B cell (primary cell): Measurements from ENCODE around the gene DNAH2. TPM values are rescaled to one million over a fixed set of nuclear protein-coding genes. Genes with fewer than 3 reads are reported as not detected.
A peak's percentile ranks its signal among the peaks of the same experiment; 100 is the strongest.

Experiments used
- ATAC-seq: fragments of 200-7000 bp; cut with Tn5 transposase; one replicate; pipeline ENCODE4 v1.10.0; 2021; ENCODE audit warnings: low read depth, mild to moderate bottlenecking, moderate number of reproducible peaks, moderate library complexity
- CTCF ChIA-PET: fragments of 350-600 bp; sonication (Branson Sonifier 250); formaldehyde crosslinking; loops from one replicate; lab custom pipeline; 2021; ENCODE audit warnings: antibody characterized with exemption, inconsistent platforms; lab: Charles Lee
- POLR2A ChIA-PET: fragments of 350-600 bp; sonication (Branson Sonifier 250); formaldehyde crosslinking; loops from one replicate; lab custom pipeline; 2021; ENCODE audit warnings: antibody characterized with exemption; lab: Charles Lee
- DNase-seq: peaks from one replicate; pipeline ENCODE4 v3.0.0; 2013
- H2AFZ ChIP-seq: 2 replicates; pipeline ENCODE4 v1.6.1; 2012; ENCODE audit warnings: mild to moderate bottlenecking, low read depth, low read length; ENCODE audit not compliant: insufficient read depth, poor library complexity, severe bottlenecking
- H3K27ac ChIP-seq, 2 donors: 1 replicate in 1 of 2; 2 replicates in 1 of 2; pipeline ENCODE4 v1.5.1; 2012 to 2013; ENCODE audit warnings: low read length in 2 of 2, mild to moderate bottlenecking in 2 of 2, moderate library complexity in 1 of 2
- H3K27me3 ChIP-seq, 4 experiments: fragments of 200-600 bp in 1 of 4; sonication (generic) in 1 of 4; replicated peaks in 1 of 4; 1 replicate in 2 of 4; 2 replicates in 2 of 4; pipeline versions ENCODE4 v1.6.1 to v1.7.0; 2013 to 2016; ENCODE audit warnings: low read length in 3 of 4, mild to moderate bottlenecking in 2 of 4, mixed read lengths in 1 of 4, moderate library complexity in 1 of 4; ENCODE audit not compliant: insufficient read depth in 4 of 4, control insufficient read depth in 3 of 4; ENCODE audit errors: control extremely low read depth in 1 of 4
- H3K36me3 ChIP-seq, 2 experiments: replicated peaks in 1 of 2; 1 replicate in 1 of 2; 2 replicates in 1 of 2; pipeline versions ENCODE4 v1.6.1 to v1.7.1; 2013; ENCODE audit warnings: low read length in 1 of 2; ENCODE audit not compliant: insufficient read depth in 2 of 2, control insufficient read depth in 1 of 2; ENCODE audit errors: control extremely low read depth in 1 of 2, extremely low read depth in 1 of 2
- H3K4me1 ChIP-seq, 2 donors: fragments of 200-600 bp in 1 of 2; sonication (generic) in 1 of 2; 1 replicate in 1 of 2; 2 replicates in 1 of 2; pipeline versions ENCODE4 v1.5.1 to v1.6.1; 2013 to 2017; ENCODE audit warnings: low read length in 2 of 2; ENCODE audit not compliant: control insufficient read depth in 2 of 2, insufficient read depth in 2 of 2
- H3K4me2 ChIP-seq: replicated peaks from 2 replicates; pipeline ENCODE3; 2012; ENCODE audit warnings: mild to moderate bottlenecking, low read depth, low read length; ENCODE audit not compliant: poor library complexity, severe bottlenecking
- H3K4me3 ChIP-seq, 5 experiments: fragments of 200-600 bp in 1 of 5; sonication (generic) in 1 of 5; 1 replicate in 3 of 5; 2 replicates in 2 of 5; pipeline versions ENCODE4 v1.5.1 to v1.7.0; 2011 to 2016; ENCODE audit warnings: low read length in 4 of 5, mild to moderate bottlenecking in 4 of 5, low read depth in 2 of 5, control low read depth in 1 of 5, moderate library complexity in 1 of 5; ENCODE audit not compliant: insufficient read depth in 1 of 5; ENCODE audit errors: control extremely low read depth in 1 of 5, extremely low read depth in 1 of 5
- H3K79me2 ChIP-seq: fragments of 200-600 bp; sonication (generic); one replicate; pipeline ENCODE4 v1.6.0; 2016; ENCODE audit warnings: low read length; ENCODE audit not compliant: control insufficient read depth, insufficient read depth
- H3K9ac ChIP-seq: fragments of 200-600 bp; sonication (generic); 2 replicates; pipeline ENCODE4 v1.6.1; 2017; ENCODE audit warnings: mild to moderate bottlenecking, low read length, moderate library complexity
- H3K9me3 ChIP-seq, 3 donors: one replicate each; pipeline versions ENCODE4 v1.6.1 to v1.7.1; 2013; ENCODE audit warnings: low read length in 2 of 3; ENCODE audit not compliant: control insufficient read depth in 2 of 3, insufficient read depth in 1 of 3; ENCODE audit errors: control extremely low read depth in 1 of 3
- H4K20me1 ChIP-seq: 2 replicates; pipeline ENCODE4 v1.6.0; 2012; ENCODE audit warnings: mild to moderate bottlenecking, low read length; ENCODE audit not compliant: insufficient read depth, control insufficient read depth, poor library complexity, severe bottlenecking
- H3K27ac Mint-ChIP-seq: one replicate; pipeline ENCODE4 v1.8.0; 2021; ENCODE audit warnings: mixed read lengths
- H3K27me3 Mint-ChIP-seq: one replicate; pipeline ENCODE4 v1.8.0; 2021; ENCODE audit warnings: mixed read lengths
- H3K4me1 Mint-ChIP-seq: one replicate; pipeline ENCODE4 v1.8.0; 2021; ENCODE audit warnings: mixed read lengths
- H3K4me3 Mint-ChIP-seq: one replicate; pipeline ENCODE4 v1.8.0; 2021; ENCODE audit warnings: mixed read lengths
- H3K9me3 Mint-ChIP-seq: one replicate; pipeline ENCODE4 v1.8.0; 2022; ENCODE audit warnings: mixed read lengths; ENCODE audit not compliant: insufficient read depth
- EZH2 ChIP-seq: IDR thresholded peaks from 2 replicates; pipeline ENCODE4 v1.6.1; 2012; ENCODE audit warnings: borderline replicate concordance, low read depth, mild to moderate bottlenecking, moderate library complexity, low read length; ENCODE audit not compliant: insufficient read depth, poor library complexity, severe bottlenecking
- WGBS: methylation state at CpG from one replicate; pipeline ENCODE4 v1.1.5; 2013; ENCODE audit warnings: missing lambda C conversion rate; ENCODE audit not compliant: insufficient coverage; 5-methylcytosine and 5-hydroxymethylcytosine counted together
- intact Hi-C: fragments of 100-400 bp; cut with micrococcal nuclease; formaldehyde crosslinking; loops from one replicate; pipeline ENCODE4 v1.10.0; 2022
- polyA plus RNA-seq: library from polyadenylated mRNA; depleted of rRNA; stranded (reverse); fragments of >200 nt; gene quantifications from 2 replicates; pipeline ENCODE4 v1.2.3, GENCODE V29; 2012
- total RNA-seq, 2 donors: library from RNA; stranded (reverse); fragments of 120-200 nt in 1 of 2; gene quantifications; 1 replicate in 1 of 2; 2 replicates in 1 of 2; pipeline versions ENCODE4 v1.2.3 to v1.2.4, GENCODE V29; 2013 to 2022
- TF ChIP-seq, protein P1 (sequence below): fragments of 200-600 bp; IDR thresholded peaks from one replicate; pipeline ENCODE4 v1.8.0; 2022; ENCODE audit warnings: antibody characterized with exemption, mild to moderate bottlenecking

DNAH2 gene
- total and polyA plus RNA-seq, 2 donors (not counting 1 experiment from before 2014, with no cell fraction given), result 0.03 TPM; not detected in 1

DNA sequence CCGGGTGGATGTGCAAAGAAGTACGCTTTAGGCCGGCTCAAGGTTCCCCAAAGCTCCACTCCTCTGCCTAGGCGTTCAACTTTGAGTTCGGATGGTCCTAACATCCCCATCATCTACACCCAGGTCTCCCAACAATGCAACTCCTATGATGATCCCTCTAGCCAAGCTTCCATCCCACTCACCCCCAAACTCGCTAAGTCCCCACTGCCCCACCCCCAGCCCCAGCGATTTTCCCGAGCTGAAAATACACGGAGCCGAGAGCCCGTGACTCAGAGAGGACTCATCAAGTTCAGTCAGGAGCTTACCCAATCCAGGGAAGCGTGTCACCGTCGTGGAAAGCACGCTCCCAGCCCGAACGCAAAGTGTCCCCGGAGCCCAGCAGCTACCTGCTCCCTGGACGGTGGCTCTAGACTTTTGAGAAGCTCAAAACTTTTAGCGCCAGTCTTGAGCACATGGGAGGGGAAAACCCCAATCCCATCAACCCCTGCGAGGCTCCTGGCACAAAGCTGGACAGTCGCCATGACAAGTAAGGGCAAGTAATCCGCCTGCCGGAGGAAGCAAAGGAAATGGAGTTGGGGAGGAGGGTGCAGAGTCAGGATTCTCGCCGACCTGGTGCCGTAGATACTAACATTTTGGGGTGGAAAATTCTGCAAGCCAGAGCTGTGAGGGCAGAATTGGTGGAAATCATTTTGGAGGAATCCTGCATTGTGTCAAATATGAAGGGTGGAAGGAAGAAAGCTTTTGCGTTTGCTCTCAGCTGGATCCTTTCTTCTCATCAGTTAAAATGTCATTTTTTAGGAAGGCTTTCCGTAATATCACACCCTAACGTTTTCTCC lies 30.3 kb upstream of the DNAH2 start, which contains the start of gene TP53:
Gene TP53 (minus strand): TSS at position 419 of the 836 bp plus-strand sequence. CDS start 10,896 bp downstream, outside the sequence.
- Histone ChIP-seq H3K79me2 (peaks cover 57% of the 10 kb centered on the region), H2AFZ (peak within 1 kb of the TSS; percentile 88), H3K4me2 (peak within 1 kb of the TSS; percentile 84), H3K9me3 (no peaks in the 10 kb centered on the region), H4K20me1 (no peaks in the 10 kb centered on the region), H3K4me3 (peak within 1 kb of the TSS; percentile 68 to 100 (median 100)), H3K36me3 (peaks cover 0 to 8% of the 10 kb centered on the region in 2 experiments), H3K4me1 (peaks cover 22 to 32% of the 10 kb centered on the region in 2 donors), H3K27ac (peak within 1 kb of the TSS; percentile 94 to 99), H3K27me3 (no peaks in the 10 kb centered on the region), H3K9ac (peak within 1 kb of the TSS; percentile 97)
- Mint-ChIP-seq H3K27me3 (no peaks in the 10 kb centered on the region), H3K27ac (peak within 1 kb of the TSS; percentile 100), H3K9me3 (no peaks in the 10 kb centered on the region), H3K4me1 (peaks cover 37% of the 10 kb centered on the region), H3K4me3 (peak within 1 kb of the TSS; percentile 98)
- WGBS, result under 1% methylated on average over 24 of the region's 30 CpGs
- ATAC-seq (peak; percentile 51), DNase-seq (peak; percentile 94)
- intact Hi-C loops, result loop anchor here (1.0 to 5.0 kb wide), 12 partner anchors 36 to 1035 kb away; partner anchors contain the start of genes ATP1B2, C17orf100, CTC1 and CTDNEP1
- POLR2A ChIA-PET, result interaction anchor here (0.6 to 3.6 kb wide), 34 partner anchors 10 to 675 kb away, joined by 3 to 35 read pairs (median 4); partner anchors contain the start of genes ATP1B2, CD68, CTC1 and FXR2
- CTCF ChIA-PET, result interaction anchor here (0.6 to 5.2 kb wide), 43 partner anchors 9 to 1166 kb away, joined by 3 to 35 read pairs (median 4); partner anchors contain the start of genes ACAP1, ATP1B2, CD68 and CTC1
- TF ChIP-seq, protein P1, sequence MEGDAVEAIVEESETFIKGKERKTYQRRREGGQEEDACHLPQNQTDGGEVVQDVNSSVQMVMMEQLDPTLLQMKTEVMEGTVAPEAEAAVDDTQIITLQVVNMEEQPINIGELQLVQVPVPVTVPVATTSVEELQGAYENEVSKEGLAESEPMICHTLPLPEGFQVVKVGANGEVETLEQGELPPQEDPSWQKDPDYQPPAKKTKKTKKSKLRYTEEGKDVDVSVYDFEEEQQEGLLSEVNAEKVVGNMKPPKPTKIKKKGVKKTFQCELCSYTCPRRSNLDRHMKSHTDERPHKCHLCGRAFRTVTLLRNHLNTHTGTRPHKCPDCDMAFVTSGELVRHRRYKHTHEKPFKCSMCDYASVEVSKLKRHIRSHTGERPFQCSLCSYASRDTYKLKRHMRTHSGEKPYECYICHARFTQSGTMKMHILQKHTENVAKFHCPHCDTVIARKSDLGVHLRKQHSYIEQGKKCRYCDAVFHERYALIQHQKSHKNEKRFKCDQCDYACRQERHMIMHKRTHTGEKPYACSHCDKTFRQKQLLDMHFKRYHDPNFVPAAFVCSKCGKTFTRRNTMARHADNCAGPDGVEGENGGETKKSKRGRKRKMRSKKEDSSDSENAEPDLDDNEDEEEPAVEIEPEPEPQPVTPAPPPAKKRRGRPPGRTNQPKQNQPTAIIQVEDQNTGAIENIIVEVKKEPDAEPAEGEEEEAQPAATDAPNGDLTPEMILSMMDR, result no peak
- no peak for TF ChIP-seq EZH2
